Heart left ventricle (tissue), 16 donors: ENCODE measurements around the gene DNAJB2. TPM values are rescaled to one million over a fixed set of nuclear protein-coding genes. Genes with fewer than 3 reads are reported as not detected.

ENCODE experiments used
- ATAC-seq, 4 donors: fragments of 200-7000 bp; cut with Tn5 transposase; one replicate each; pipeline ENCODE4 v1.9.1; 2020 to 2022; ENCODE audit warnings: moderate library complexity in 4 of 4, mild to moderate bottlenecking in 3 of 4, moderate number of reproducible peaks in 1 of 4
- DNase-seq, 5 donors: peaks; one replicate each; pipeline ENCODE4 v3.0.0-alpha.2; 2020
- H3K27ac ChIP-seq, 12 donors: fragments of 200-600 bp; sonication (generic) in 4 of 12; one replicate each; pipeline versions ENCODE4 v1.5.0 to v1.8.0; 2016 to 2022; ENCODE audit warnings: mild to moderate bottlenecking in 2 of 12
- H3K27me3 ChIP-seq, 9 donors: fragments of 200-600 bp; sonication (generic) in 2 of 9; one replicate each; pipeline versions ENCODE4 v1.5.1 to v1.8.0; 2016 to 2022; ENCODE audit warnings: mild to moderate bottlenecking in 3 of 9
- H3K36me3 ChIP-seq, 9 donors: fragments of 200-600 bp; sonication (generic) in 2 of 9; one replicate each; pipeline versions ENCODE4 v1.5.0 to v1.8.0; 2018 to 2022; ENCODE audit warnings: mild to moderate bottlenecking in 2 of 9
- H3K4me1 ChIP-seq, 12 donors: fragments of 200-600 bp; sonication (generic) in 4 of 12; one replicate each; pipeline versions ENCODE4 v1.5.0 to v1.8.0; 2016 to 2022; ENCODE audit warnings: mild to moderate bottlenecking in 3 of 12
- H3K4me3 ChIP-seq, 12 donors: fragments of 200-600 bp; sonication (generic) in 4 of 12; one replicate each; pipeline versions ENCODE4 v1.5.0 to v1.8.0; 2017 to 2022; ENCODE audit warnings: mild to moderate bottlenecking in 9 of 12, moderate library complexity in 4 of 12
- H3K9me3 ChIP-seq, 12 donors: fragments of 200-600 bp; sonication (generic) in 4 of 12; one replicate each; pipeline versions ENCODE4 v1.5.0 to v1.8.0; 2016 to 2022; ENCODE audit warnings: mild to moderate bottlenecking in 1 of 12
- POLR2A ChIP-seq, 2 donors: fragments of 450-650 bp; IDR thresholded peaks; one replicate each; pipeline ENCODE4 v1.6.1; 2017; ENCODE audit warnings: antibody characterized with exemption in 2 of 2, mild to moderate bottlenecking in 2 of 2, moderate library complexity in 2 of 2
- WGBS, 4 donors: extraction: QIAGEN DNeasy Blood & Tissue Kit in 2 of 4; methylation state at CpG; one replicate each; pipeline versions ENCODE4 v1.1.5 to v1.1.7; 2013 to 2018; 5-methylcytosine and 5-hydroxymethylcytosine counted together
- intact Hi-C, 10 donors: fragments of 100-400 bp; cut with DNase I; formaldehyde crosslinking; loops; one replicate each; pipeline versions ENCODE4 v1.11.1 to v1.14.2; 2022
- polyA plus RNA-seq, 2 donors: library from polyadenylated mRNA; stranded (reverse); fragments of 200-250 nt; gene quantifications; one replicate each; pipeline ENCODE4 v1.2.3, GENCODE V29; 2013
- total RNA-seq, 9 donors: library from RNA; depleted of rRNA in 2 of 9; stranded (reverse); fragments of >200 nt in 2 of 9; fragmentation: NEBNext Ultra II Directional in 3 of 9; extraction: Animal tissue kit (Norgen Biotek cat#: 25700) in 3 of 9; gene quantifications; one replicate each; pipeline versions ENCODE4 v1.1.0 to v1.2.4, GENCODE V29; 2016 to 2023
- TF ChIP-seq, protein P1 (sequence below), 12 donors: fragments of 200-600 bp; sonication (generic) in 4 of 12; IDR thresholded peaks; one replicate each; pipeline versions ENCODE4 v1.5.0 to v1.8.0; 2018 to 2022; ENCODE audit warnings: antibody characterized with exemption in 12 of 12, mild to moderate bottlenecking in 5 of 12
- donor health status: ischemic (EF 13 %, LVEDD 7.1; RV severe dilation, severe dysfunction).
- donor health status: healthy with polysubstance abuse.
- donor health status: DM: no; HTN: yes; CAD: no.
- donor health status: DM: no; HTN: no; CAD: no.
- donor health status: ischemic (EF 25% LVEDD 6.9; RV normal size, moderate dysfunction).
- donor health status: ischemic (EF 25% LVEDD 5.7; RV mildly dilated, moderate dysfunction).
- donor health status: healthy.
- donor health status: DM: yes; HTN: yes; CAD: no.
- donor health status: ischemic (EF 35%, LVEDD 5.7; RV mildly dilated, moderate dysfunction).
- donor health status: nonischemic (EF 11% LVEDD 7.7; RV severe dilation, severe dysfunction).
- donor health status: DM: yes; HTN: yes; CAD: no.
- donor health status: PGD.
- donor health status: ischemic (EF 29% LVEDD 5.4; RV normal size, mild dysfunction).
- donor health status: nonischemic (EF 23%, LVEDD 6.1; RV moderate dilation, normal function).

DNAJB2 gene
- total and polyA plus RNA-seq, 11 donors, result 61.3 to 181 (median 74.9) TPM

- TF ChIP-seq, protein P1, sequence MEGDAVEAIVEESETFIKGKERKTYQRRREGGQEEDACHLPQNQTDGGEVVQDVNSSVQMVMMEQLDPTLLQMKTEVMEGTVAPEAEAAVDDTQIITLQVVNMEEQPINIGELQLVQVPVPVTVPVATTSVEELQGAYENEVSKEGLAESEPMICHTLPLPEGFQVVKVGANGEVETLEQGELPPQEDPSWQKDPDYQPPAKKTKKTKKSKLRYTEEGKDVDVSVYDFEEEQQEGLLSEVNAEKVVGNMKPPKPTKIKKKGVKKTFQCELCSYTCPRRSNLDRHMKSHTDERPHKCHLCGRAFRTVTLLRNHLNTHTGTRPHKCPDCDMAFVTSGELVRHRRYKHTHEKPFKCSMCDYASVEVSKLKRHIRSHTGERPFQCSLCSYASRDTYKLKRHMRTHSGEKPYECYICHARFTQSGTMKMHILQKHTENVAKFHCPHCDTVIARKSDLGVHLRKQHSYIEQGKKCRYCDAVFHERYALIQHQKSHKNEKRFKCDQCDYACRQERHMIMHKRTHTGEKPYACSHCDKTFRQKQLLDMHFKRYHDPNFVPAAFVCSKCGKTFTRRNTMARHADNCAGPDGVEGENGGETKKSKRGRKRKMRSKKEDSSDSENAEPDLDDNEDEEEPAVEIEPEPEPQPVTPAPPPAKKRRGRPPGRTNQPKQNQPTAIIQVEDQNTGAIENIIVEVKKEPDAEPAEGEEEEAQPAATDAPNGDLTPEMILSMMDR (IDR thresholded peaks at IDR 0.05), result no peak
- TF ChIP-seq POLR2A (IDR thresholded peaks at IDR 0.05), result no peak
- Histone ChIP-seq H3K9me3 (peaks cover 0 to 11% (median 0%) of the 10 kb centered on the region in 12 donors), H3K4me1 (peaks cover 0 to 3% (median 0%) of the 10 kb centered on the region in 12 donors), H3K27me3 (peaks cover 10 to 78% (median 35%) of the 10 kb centered on the region in 9 donors), H3K4me3 (no peak overlapping the region), H3K36me3 (no peaks in the 10 kb centered on the region), H3K27ac (no peak overlapping the region)
- ATAC-seq, result peak in 3 of 4 donors; percentile 68 to 81 (median 77)
- peak in 4 of 5 donors; percentile 26 to 38 (median 38) for DNase-seq
- WGBS, 4 donors, result 8 to 14% (median 10%) methylated on average over 37 to 39 of the region's 39 CpGs
- intact Hi-C loops, result no loop called here
These were observed 52.5 kb downstream of the DNAJB2 start for GRCh38 chr2:219331560-219332213.

DNA sequence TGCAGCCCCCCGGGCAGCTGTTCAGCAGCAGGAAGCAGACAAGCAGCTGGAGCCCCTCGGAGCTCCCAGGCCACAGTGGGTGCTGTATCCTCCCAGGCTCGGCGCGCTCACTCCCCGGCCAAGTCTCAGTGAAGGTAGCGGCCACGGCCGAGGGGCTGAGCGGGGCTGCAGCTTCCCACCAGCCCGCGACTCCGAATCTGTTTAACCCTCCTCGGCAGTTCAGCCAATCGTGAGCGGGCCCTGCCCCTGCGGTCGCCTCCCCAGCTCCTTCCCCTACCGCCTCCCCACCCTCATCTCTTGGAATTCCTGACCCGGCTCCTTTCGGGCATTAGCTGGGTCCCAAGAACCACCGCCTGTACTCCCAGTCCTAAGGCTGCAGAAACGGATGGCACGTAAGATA lies 53.4 kb downstream of the DNAJB2 start, which contains the start of gene RESP18:
TSS of gene RESP18 (minus strand) at position 203 of the 400 bp plus-strand sequence.
- H3K36me3 ChIP-seq, result no peaks in the 10 kb centered on the region
- WGBS, 4 donors, result 3 to 6% (median 4%) methylated on average over 19 to 24 of the region's 24 CpGs

GRCh38 chr2:219334076-219334475 lies 54.9 kb downstream of the DNAJB2 start:
- Histone ChIP-seq H3K36me3 (no peaks in the 10 kb centered on the region), H3K9me3 (peaks cover 0 to 14% (median 0%) of the 10 kb centered on the region in 12 donors), H3K4me3 (no peak overlapping the region), H3K27ac (no peak overlapping the region), H3K4me1 (peaks cover 0 to 3% (median 0%) of the 10 kb centered on the region in 12 donors), H3K27me3 (peaks cover 10 to 62% (median 38%) of the 10 kb centered on the region in 9 donors)
- intact Hi-C loops, result no loop called here
- TF ChIP-seq, protein P1 (IDR thresholded peaks at IDR 0.05), result no peak
- TF ChIP-seq POLR2A (IDR thresholded peaks at IDR 0.05), result no peak
- ATAC-seq (no peak), DNase-seq (no peak)
- 71 to 92% (median 87%) methylated on average over 2 of the region's 2 CpGs for WGBS, 4 donors

More for the DNA sequence above, 53.4 kb downstream of the DNAJB2 start, which contains the start of gene RESP18:
- Histone ChIP-seq H3K4me1 (peaks cover 0 to 3% (median 0%) of the 10 kb centered on the region in 12 donors), H3K27me3 (peaks cover 10 to 75% (median 38%) of the 10 kb centered on the region in 9 donors), H3K9me3 (peaks cover 0 to 14% (median 0%) of the 10 kb centered on the region in 12 donors), H3K27ac (no peak within 1 kb of the TSS), H3K4me3 (no peak within 1 kb of the TSS)
- ATAC-seq (no peak), DNase-seq (no peak)
- TF ChIP-seq, protein P1 (IDR thresholded peaks at IDR 0.05), result no peak
- TF ChIP-seq POLR2A (IDR thresholded peaks at IDR 0.05), result no peak
- intact Hi-C loops, result no loop called here

DNA sequence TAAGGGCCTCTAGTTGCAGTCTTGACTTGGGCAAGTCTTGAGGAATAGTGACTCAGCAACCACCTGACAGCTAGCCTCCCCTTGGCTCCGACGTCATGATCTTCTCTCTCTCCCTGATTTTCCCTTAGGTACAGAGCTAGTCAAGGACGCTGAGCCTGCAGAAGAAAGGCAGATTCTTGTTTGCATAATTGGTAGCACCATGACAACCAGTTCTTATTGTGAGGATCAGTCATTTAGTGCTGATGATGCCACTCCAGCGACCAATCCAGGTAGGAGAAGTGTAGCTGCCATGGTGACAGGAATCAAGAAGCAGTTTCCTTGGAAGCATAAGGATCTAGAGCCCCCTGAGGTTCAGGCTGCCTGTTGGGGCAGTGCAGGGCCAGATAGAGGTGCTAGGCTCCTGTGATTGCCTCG lies 56.2 kb downstream of the DNAJB2 start:
- Histone ChIP-seq H3K27ac (no peak overlapping the region), H3K9me3 (peaks cover 0 to 14% (median 0%) of the 10 kb centered on the region in 12 donors), H3K4me3 (no peak overlapping the region), H3K4me1 (peaks cover 0 to 3% (median 0%) of the 10 kb centered on the region in 12 donors), H3K36me3 (no peaks in the 10 kb centered on the region), H3K27me3 (peaks cover 10 to 64% (median 40%) of the 10 kb centered on the region in 9 donors)
- WGBS, 4 donors, result 27 to 54% (median 47%) methylated on average over 5 of the region's 5 CpGs
- DNase-seq (no peak), ATAC-seq (no peak)
- TF ChIP-seq, protein P1 (IDR thresholded peaks at IDR 0.05), result no peak
- TF ChIP-seq POLR2A (IDR thresholded peaks at IDR 0.05), result no peak
- intact Hi-C loops, result no loop called here
